ENCODE results near the gene PRKCE. TPM values are rescaled to one million over a fixed set of nuclear protein-coding genes. Genes with fewer than 3 reads are reported as not detected.
A peak's percentile ranks its signal among the peaks of the same experiment; 100 is the strongest.

PRKCE gene
- 3.6 and 4.4 TPM in 2 replicates for total RNA-seq (2022)
- percentile 44 among the genes with signal in this experiment for Bru-seq, nascent RNA
- percentile 44 among the genes with signal in this experiment for BruChase-seq, experiment 1, labeled RNA remaining after a 2-hour chase
- BruChase-seq, experiment 2, labeled RNA remaining after a 6-hour chase, result percentile 41 among the genes with signal in this experiment
- long read RNA-seq, partial matches to known transcripts, result 0 of 3 reads
- long read RNA-seq, other reads (novel, unspliced or antisense), result 3 of 3 reads

GRCh38 chr2:45651415-45652089 lies at the start of gene PRKCE:
PRKCE (plus strand) TSS chr2:45651675.
- H3K4me1 ChIP-seq, result peaks cover 5% of the 10 kb centered on the region; the same call in 1 of the 2 replicates
- Mint-ChIP-seq H3K27me3 (ENCODE audit: insufficient read depth, unreplicated experiment) (peaks cover 13% of the 10 kb centered on the region), H3K36me3 (ENCODE audit: insufficient read depth, unreplicated experiment) (peaks cover 14% of the 10 kb centered on the region), H3K27ac (ENCODE audit: unreplicated experiment) (peak within 1 kb of the TSS; percentile 82), H3K4me1 (ENCODE audit: low read depth, unreplicated experiment) (peaks cover 14% of the 10 kb centered on the region), H3K9me3 (ENCODE audit: unreplicated experiment) (no peaks in the 10 kb centered on the region), H3K4me3 (ENCODE audit: unreplicated experiment) (peak within 1 kb of the TSS; percentile 91)
- intact Hi-C loops (cut with micrococcal nuclease; ENCODE audit: unreplicated experiment), result no loop called here
- ChIA-PET CTCF (interaction anchor here (0.6 kb wide), 2 partner anchors 208 to 1308 kb away, joined by 4 to 7 read pairs; no protein-coding TSS in a partner anchor), POLR2A (no interaction called here)
- TF ChIP-seq CTCF (IDR thresholded peaks at IDR 0.05; ENCODE audit: insufficient read depth in 1 of 2, low read depth in 1 of 2, low read length in 1 of 2, severe bottlenecking in 1 of 2, unreplicated experiment in 1 of 2), result no peak
- H3K36me3 ChIP-seq (ENCODE audit: control insufficient read depth, insufficient read depth, low read length), result no peaks in the 10 kb centered on the region
- H3K27me3 ChIP-seq (replicated peaks; ENCODE audit: control insufficient read depth, insufficient read depth, low read length), result no peaks in the 10 kb centered on the region
- no peaks in the 10 kb centered on the region for H3K9me3 ChIP-seq
- H3K4me3 ChIP-seq (ENCODE audit: low read depth, low read length), result peak within 1 kb of the TSS; percentile 70
- peak; percentile 30 to 43 for DNase-seq
- BruUV-seq (replicated peaks), result no TSS peak

GRCh38 chr2:45602624-45603023 lies 48.9 kb upstream of the PRKCE start:
- no peak overlapping the region for H3K4me3 ChIP-seq (ENCODE audit: low read depth, low read length)
- peaks cover 18% of the 10 kb centered on the region for H3K36me3 Mint-ChIP-seq (ENCODE audit: insufficient read depth, unreplicated experiment)
- no peak for TF ChIP-seq CTCF (IDR thresholded peaks at IDR 0.05; ENCODE audit: insufficient read depth in 1 of 2, low read depth in 1 of 2, low read length in 1 of 2, severe bottlenecking in 1 of 2, unreplicated experiment in 1 of 2)
- CTCF ChIA-PET, result no interaction called here
- no peaks in the 10 kb centered on the region for H3K27me3 ChIP-seq (replicated peaks; ENCODE audit: control insufficient read depth, insufficient read depth, low read length)
- H3K4me3 Mint-ChIP-seq (ENCODE audit: unreplicated experiment), result no peak overlapping the region
- BruUV-seq (replicated peaks), result no TSS peak
- intact Hi-C loops (cut with micrococcal nuclease; ENCODE audit: unreplicated experiment), result no loop called here
- H3K36me3 ChIP-seq (ENCODE audit: control insufficient read depth, insufficient read depth, low read length), result no peaks in the 10 kb centered on the region; the same call in 1 of the 2 replicates
- H3K27ac Mint-ChIP-seq (ENCODE audit: unreplicated experiment), result no peak overlapping the region
- no peaks in the 10 kb centered on the region for H3K9me3 ChIP-seq
- no peaks in the 10 kb centered on the region for H3K27me3 Mint-ChIP-seq (ENCODE audit: insufficient read depth, unreplicated experiment)
- no peaks in the 10 kb centered on the region for H3K4me1 ChIP-seq
- no peak for DNase-seq
- H3K4me1 Mint-ChIP-seq (ENCODE audit: low read depth, unreplicated experiment), result peaks cover under 1% of the 10 kb centered on the region
- POLR2A ChIA-PET, result no interaction called here
- no peaks in the 10 kb centered on the region for H3K9me3 Mint-ChIP-seq (ENCODE audit: unreplicated experiment)

GRCh38 chr2:45605116-45605515 lies 46.4 kb upstream of the PRKCE start:
- CTCF ChIA-PET, result no interaction called here
- no peak for DNase-seq
- H3K27ac Mint-ChIP-seq (ENCODE audit: unreplicated experiment), result no peak overlapping the region
- intact Hi-C loops (cut with micrococcal nuclease; ENCODE audit: unreplicated experiment), result no loop called here
- H3K36me3 Mint-ChIP-seq (ENCODE audit: insufficient read depth, unreplicated experiment), result peaks cover 10% of the 10 kb centered on the region
- H3K4me1 Mint-ChIP-seq (ENCODE audit: low read depth, unreplicated experiment), result peaks cover 23% of the 10 kb centered on the region
- TF ChIP-seq CTCF (IDR thresholded peaks at IDR 0.05; ENCODE audit: insufficient read depth in 1 of 2, low read depth in 1 of 2, low read length in 1 of 2, severe bottlenecking in 1 of 2, unreplicated experiment in 1 of 2), result no peak
- POLR2A ChIA-PET, result no interaction called here
- H3K4me1 ChIP-seq, result peaks cover 4% of the 10 kb centered on the region
- H3K27me3 ChIP-seq (replicated peaks; ENCODE audit: control insufficient read depth, insufficient read depth, low read length), result no peaks in the 10 kb centered on the region
- H3K4me3 Mint-ChIP-seq (ENCODE audit: unreplicated experiment), result no peak overlapping the region
- BruUV-seq (replicated peaks), result no TSS peak
- H3K9me3 ChIP-seq, result no peaks in the 10 kb centered on the region
- H3K27me3 Mint-ChIP-seq (ENCODE audit: insufficient read depth, unreplicated experiment), result no peaks in the 10 kb centered on the region
- H3K36me3 ChIP-seq (ENCODE audit: control insufficient read depth, insufficient read depth, low read length), result no peaks in the 10 kb centered on the region; the same call in 1 of the 2 replicates
- no peak overlapping the region for H3K4me3 ChIP-seq (ENCODE audit: low read depth, low read length)
- no peaks in the 10 kb centered on the region for H3K9me3 Mint-ChIP-seq (ENCODE audit: unreplicated experiment)

Data from Caco-2 (cell line).